Thyroid gland (tissue), 4 donors: ENCODE measurements around the gene ACAP2.
A peak's percentile ranks its signal among the peaks of the same experiment; 100 is the strongest.

Source experiments
- POLR2A ChIP-seq, 2 donors: fragments of 450-650 bp; IDR thresholded peaks; one replicate each; pipeline ENCODE4 v1.6.1; 2017; ENCODE audit warnings: antibody characterized with exemption in 2 of 2, mild to moderate bottlenecking in 2 of 2, moderate library complexity in 1 of 2
- TF ChIP-seq, protein P1 (sequence below), 6 experiments: fragments of 200-600 bp in 3 of 6; fragments of 450-650 bp in 3 of 6; sonication (generic) in 3 of 6; IDR thresholded peaks; one replicate each; pipeline ENCODE4 v1.5.1; 2016 to 2019; ENCODE audit warnings: antibody characterized with exemption in 6 of 6, mild to moderate bottlenecking in 2 of 6, inconsistent platforms in 1 of 6, moderate library complexity in 1 of 6

DNA sequence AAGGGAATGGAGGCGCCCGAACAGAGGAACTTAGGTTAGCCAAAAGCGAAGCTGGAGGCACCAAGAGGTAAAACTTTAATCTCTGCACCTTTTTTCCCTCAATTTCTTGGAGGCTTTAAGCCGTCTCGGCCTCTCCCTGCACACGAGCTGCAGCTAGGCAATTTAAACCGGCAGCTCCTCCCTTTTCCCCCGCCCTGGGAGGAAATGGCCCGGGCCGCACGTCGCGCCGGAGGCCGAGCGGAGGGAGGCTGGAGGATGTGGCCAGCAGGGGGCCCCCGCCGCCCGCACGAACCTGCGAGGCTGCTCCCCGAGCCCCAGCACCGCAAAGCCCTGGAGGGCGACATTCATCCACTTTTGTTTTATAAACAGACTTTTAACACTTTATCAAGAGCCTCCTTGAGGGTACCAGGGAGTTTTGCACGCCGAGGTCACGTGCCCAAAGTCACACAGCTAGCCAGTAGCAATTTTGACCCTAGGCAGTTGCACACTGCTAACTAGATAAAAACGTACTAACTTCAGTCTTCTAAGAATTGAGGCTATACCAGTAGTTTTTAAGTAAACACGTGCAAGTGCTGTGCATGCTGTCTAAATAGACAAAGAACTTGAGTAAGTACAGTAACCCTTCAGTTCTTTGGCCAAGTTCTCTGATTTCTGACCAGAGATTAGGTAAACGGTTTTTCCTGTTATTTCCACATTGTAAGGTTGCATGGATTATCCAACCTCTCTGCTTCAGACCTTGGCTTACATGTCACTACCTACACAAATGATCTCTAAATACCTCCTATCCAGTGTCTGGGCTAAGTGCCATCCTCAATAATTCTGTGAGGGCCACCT, 171.2 kb downstream of the ACAP2 start:
- TF ChIP-seq, protein P1, sequence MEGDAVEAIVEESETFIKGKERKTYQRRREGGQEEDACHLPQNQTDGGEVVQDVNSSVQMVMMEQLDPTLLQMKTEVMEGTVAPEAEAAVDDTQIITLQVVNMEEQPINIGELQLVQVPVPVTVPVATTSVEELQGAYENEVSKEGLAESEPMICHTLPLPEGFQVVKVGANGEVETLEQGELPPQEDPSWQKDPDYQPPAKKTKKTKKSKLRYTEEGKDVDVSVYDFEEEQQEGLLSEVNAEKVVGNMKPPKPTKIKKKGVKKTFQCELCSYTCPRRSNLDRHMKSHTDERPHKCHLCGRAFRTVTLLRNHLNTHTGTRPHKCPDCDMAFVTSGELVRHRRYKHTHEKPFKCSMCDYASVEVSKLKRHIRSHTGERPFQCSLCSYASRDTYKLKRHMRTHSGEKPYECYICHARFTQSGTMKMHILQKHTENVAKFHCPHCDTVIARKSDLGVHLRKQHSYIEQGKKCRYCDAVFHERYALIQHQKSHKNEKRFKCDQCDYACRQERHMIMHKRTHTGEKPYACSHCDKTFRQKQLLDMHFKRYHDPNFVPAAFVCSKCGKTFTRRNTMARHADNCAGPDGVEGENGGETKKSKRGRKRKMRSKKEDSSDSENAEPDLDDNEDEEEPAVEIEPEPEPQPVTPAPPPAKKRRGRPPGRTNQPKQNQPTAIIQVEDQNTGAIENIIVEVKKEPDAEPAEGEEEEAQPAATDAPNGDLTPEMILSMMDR (IDR thresholded peaks at IDR 0.05), result peak; percentile 78 to 94 (median 90)
- no peak for TF ChIP-seq POLR2A (IDR thresholded peaks at IDR 0.05)
